Transverse colon (tissue), 4 donors: ENCODE results near the gene DDX49. TPM values are rescaled to one million over a fixed set of nuclear protein-coding genes. Genes with fewer than 3 reads are reported as not detected.
"Not testable (repeated sequence)": the region's sequence is repeated elsewhere in the genome, so short reads cannot be mapped to it uniquely, and the experiment has no call there.

Experiments used
- DNase-seq: peaks from one replicate; pipeline ENCODE4 v3.0.0-alpha.2; 2019
- H3K27ac ChIP-seq, 4 donors: fragments of 200-600 bp; sonication (generic); 2 replicates each; pipeline ENCODE4 v1.5.1; 2016 to 2018; ENCODE audit warnings: inconsistent platforms in 4 of 4
- H3K27me3 ChIP-seq: fragments of 200-600 bp; sonication (generic); 2 replicates; pipeline ENCODE4 v1.5.1; 2017; ENCODE audit warnings: inconsistent platforms
- H3K36me3 ChIP-seq, 4 donors: fragments of 200-600 bp; sonication (generic); 2 replicates each; pipeline ENCODE4 v1.5.1; 2017 to 2019; ENCODE audit warnings: inconsistent platforms in 4 of 4
- H3K4me1 ChIP-seq, 4 donors: fragments of 200-600 bp; sonication (generic); 2 replicates each; pipeline ENCODE4 v1.5.1; 2017 to 2020; ENCODE audit warnings: inconsistent platforms in 4 of 4
- H3K4me3 ChIP-seq, 4 donors: fragments of 200-600 bp; sonication (generic); 1 replicate in 1 of 4; 2 replicates in 3 of 4; pipeline versions ENCODE4 v1.5.1 to v1.6.1; 2017 to 2019; ENCODE audit warnings: inconsistent platforms in 4 of 4
- H3K9me3 ChIP-seq, 2 donors: fragments of 200-600 bp; sonication (generic); 2 replicates each; pipeline ENCODE4 v1.5.1; 2017 to 2019; ENCODE audit warnings: inconsistent platforms in 2 of 2
- EP300 ChIP-seq: sonication (generic); formaldehyde crosslinking; IDR thresholded peaks from one replicate; pipeline ENCODE4 v1.6.1; 2017; ENCODE audit warnings: antibody characterized with exemption, low read depth
- POLR2A ChIP-seq: fragments of 450-650 bp; IDR thresholded peaks from one replicate; pipeline ENCODE4 v1.6.1; 2016; ENCODE audit warnings: antibody characterized with exemption, mild to moderate bottlenecking, moderate library complexity
- POLR2AphosphoS5 ChIP-seq, 3 donors: sonication (generic); formaldehyde crosslinking; IDR thresholded peaks; one replicate each; pipeline ENCODE4 v1.6.1; 2016; ENCODE audit warnings: antibody characterized with exemption in 3 of 3
- WGBS, 2 donors: methylation state at CpG; one replicate each; pipeline ENCODE4 v1.1.5; 2018; ENCODE audit warnings: low coverage in 1 of 2; 5-methylcytosine and 5-hydroxymethylcytosine counted together
- in situ Hi-C, 4 donors: fragments of 200-750 bp; cut with MboI; loops; one replicate each; pipeline versions ENCODE4 v1.15.0 to v1.15.1; 2017; ENCODE audit warnings: low sequenced_read_pairs in 3 of 4, low pct_ligation_motif_present in 1 of 4, low pct_unique_long_range_greater_than_20kb in 1 of 4
- intact Hi-C: fragments of 100-400 bp; cut with DNase I; formaldehyde crosslinking; loops from one replicate; pipeline ENCODE4 v1.15.1; 2023; ENCODE audit warnings: low total_unique reads
- total RNA-seq, 4 donors: library from RNA; depleted of rRNA; stranded (reverse); fragments of >200 nt; gene quantifications; one replicate each; pipeline ENCODE4 v1.1.0, GENCODE V29; 2016
- TF ChIP-seq, protein P1 (sequence below), 5 experiments: fragments of 200-600 bp in 3 of 5; fragments of 450-650 bp in 2 of 5; sonication (generic) in 3 of 5; IDR thresholded peaks; 1 replicate in 2 of 5; 2 replicates in 3 of 5; pipeline ENCODE4 v1.5.1; 2016 to 2017; ENCODE audit warnings: antibody characterized with exemption in 5 of 5, inconsistent platforms in 3 of 5, mild to moderate bottlenecking in 2 of 5, moderate library complexity in 1 of 5

DDX49 gene
- total RNA-seq, 4 donors from 2014 or later: 42.1 to 90.8 (median 50.4) TPM

DNA sequence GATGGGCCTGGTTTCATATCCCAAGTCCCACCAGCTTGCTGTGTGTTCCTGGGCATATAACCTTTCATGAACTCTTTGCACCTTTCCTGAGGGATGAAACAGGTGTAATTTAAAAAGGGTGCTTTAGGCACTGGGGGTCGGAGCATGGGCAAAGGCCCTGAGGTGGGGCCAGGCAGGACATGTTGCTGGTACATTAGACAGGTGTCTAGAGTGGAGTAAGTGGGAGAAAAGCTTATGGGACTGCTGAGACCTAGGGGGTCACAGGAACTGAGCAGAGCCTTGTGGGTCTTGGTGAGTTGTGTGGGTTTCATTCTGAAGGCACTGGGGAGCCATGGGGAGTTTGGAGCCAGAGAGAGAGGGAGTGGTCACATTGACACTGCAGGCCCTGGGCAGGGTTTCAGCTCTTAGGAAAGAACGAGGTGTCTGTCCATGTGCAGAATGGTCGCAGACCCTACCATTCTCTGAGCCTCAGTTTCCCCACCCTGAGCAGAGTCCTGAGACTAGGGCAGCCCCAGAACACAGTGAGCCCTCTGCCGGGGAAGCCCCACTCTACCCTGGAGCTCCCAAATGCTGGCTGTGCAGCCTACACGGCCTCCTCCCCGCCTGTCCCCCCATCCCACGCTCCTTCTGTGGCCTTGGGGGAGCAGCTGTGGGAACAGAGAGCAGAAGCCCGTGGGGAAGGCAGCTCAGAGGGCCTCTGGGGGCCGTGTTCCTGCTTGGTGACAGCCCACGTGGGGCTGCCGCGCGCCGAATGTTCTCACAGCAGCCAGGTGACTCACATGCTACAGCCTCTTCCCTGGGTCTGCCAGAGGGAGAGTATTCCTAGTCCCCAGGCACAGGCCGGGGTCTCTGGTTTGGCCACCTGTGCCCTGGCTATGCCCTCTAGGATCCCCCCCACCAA, 28.8 kb downstream of the DDX49 start:
- no peak overlapping the region for H3K4me3 ChIP-seq
- no peak for DNase-seq
- H3K27ac ChIP-seq: no peak overlapping the region
- intact Hi-C loops: no loop called here
- H3K27me3 ChIP-seq: no peaks in the 10 kb centered on the region
- H3K36me3 ChIP-seq: no peaks in the 10 kb centered on the region
- no peaks in the 10 kb centered on the region for H3K4me1 ChIP-seq
- in situ Hi-C loops: no loop called here
- H3K9me3 ChIP-seq: no peaks in the 10 kb centered on the region
- WGBS, 2 donors: 82% methylated on average over 11 of the region's 15 CpGs; no CpG with 5 or more reads in 1 of the 2 donors
- TF ChIP-seq POLR2AphosphoS5 (IDR thresholded peaks at IDR 0.05) (no peak), POLR2A (no peak), EP300 (no peak)
- TF ChIP-seq, protein P1, sequence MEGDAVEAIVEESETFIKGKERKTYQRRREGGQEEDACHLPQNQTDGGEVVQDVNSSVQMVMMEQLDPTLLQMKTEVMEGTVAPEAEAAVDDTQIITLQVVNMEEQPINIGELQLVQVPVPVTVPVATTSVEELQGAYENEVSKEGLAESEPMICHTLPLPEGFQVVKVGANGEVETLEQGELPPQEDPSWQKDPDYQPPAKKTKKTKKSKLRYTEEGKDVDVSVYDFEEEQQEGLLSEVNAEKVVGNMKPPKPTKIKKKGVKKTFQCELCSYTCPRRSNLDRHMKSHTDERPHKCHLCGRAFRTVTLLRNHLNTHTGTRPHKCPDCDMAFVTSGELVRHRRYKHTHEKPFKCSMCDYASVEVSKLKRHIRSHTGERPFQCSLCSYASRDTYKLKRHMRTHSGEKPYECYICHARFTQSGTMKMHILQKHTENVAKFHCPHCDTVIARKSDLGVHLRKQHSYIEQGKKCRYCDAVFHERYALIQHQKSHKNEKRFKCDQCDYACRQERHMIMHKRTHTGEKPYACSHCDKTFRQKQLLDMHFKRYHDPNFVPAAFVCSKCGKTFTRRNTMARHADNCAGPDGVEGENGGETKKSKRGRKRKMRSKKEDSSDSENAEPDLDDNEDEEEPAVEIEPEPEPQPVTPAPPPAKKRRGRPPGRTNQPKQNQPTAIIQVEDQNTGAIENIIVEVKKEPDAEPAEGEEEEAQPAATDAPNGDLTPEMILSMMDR (IDR thresholded peaks at IDR 0.05): no peak

DNA sequence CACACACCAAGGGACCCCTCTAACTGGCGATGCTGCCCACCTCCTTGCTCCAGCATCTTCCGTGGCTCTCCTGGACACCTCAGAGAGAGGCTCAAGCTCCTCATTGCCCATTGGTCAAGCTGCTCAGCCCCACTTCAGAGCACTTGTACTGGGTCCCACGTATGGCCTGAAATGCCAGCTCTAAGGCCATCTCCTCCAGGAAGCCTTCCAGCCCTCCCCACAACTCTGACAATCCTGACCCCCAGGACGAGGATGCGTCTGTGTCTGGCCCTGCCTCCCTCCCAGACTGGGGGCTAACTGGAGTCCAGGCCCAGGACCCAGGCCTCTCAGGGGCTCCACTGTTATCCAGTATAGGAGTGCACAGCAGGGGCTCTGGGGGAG, 29.5 kb downstream of the DDX49 start:
- DNase-seq: no peak
- Histone ChIP-seq H3K27ac (no peak overlapping the region), H3K9me3 (no peaks in the 10 kb centered on the region), H3K4me1 (no peaks in the 10 kb centered on the region), H3K36me3 (no peaks in the 10 kb centered on the region), H3K4me3 (no peak overlapping the region), H3K27me3 (no peaks in the 10 kb centered on the region)
- in situ Hi-C loops (no loop called here), intact Hi-C loops (no loop called here)
- WGBS, 2 donors: 80% methylated on average over 5 of the region's 5 CpGs; no CpG with 5 or more reads in 1 of the 2 donors
- no peak for TF ChIP-seq POLR2AphosphoS5 (IDR thresholded peaks at IDR 0.05)
- TF ChIP-seq, protein P1 (IDR thresholded peaks at IDR 0.05): no peak
- no peak for TF ChIP-seq EP300
- no peak for TF ChIP-seq POLR2A

DNA sequence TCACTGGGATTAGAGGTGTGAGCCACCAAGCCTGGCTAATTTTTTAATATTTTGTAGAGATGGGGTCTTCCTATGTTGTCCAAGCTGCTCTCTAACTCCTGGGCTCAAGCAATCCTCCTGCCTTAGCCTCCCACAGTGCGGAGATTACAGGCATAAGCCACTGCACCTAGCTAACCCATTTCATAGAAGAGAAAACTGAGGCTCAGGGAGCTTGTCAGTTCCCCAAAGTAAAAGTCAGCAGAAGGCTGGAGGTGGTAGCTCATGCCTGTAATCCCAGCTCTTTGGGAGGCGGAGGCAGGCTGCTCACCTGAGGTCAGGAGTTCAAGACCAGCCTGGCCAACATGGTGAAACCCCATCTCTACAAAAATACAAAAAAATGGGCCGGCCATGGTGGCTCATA, 30.3 kb downstream of the DDX49 start:
- TF ChIP-seq POLR2AphosphoS5 (IDR thresholded peaks at IDR 0.05) (no peak), EP300 (no peak), POLR2A (no peak)
- TF ChIP-seq, protein P1 (IDR thresholded peaks at IDR 0.05): no peak
- intact Hi-C loops: no loop called here
- Histone ChIP-seq H3K4me3 (no peak overlapping the region), H3K27ac (no peak overlapping the region), H3K36me3 (no peaks in the 10 kb centered on the region), H3K27me3 (no peaks in the 10 kb centered on the region), H3K9me3 (no peaks in the 10 kb centered on the region), H3K4me1 (no peaks in the 10 kb centered on the region)
- no peak for DNase-seq
- in situ Hi-C loops: no loop called here
- WGBS, 2 donors: 87 to 100% methylated on average over 1 to 3 of the region's 3 CpGs

DNA sequence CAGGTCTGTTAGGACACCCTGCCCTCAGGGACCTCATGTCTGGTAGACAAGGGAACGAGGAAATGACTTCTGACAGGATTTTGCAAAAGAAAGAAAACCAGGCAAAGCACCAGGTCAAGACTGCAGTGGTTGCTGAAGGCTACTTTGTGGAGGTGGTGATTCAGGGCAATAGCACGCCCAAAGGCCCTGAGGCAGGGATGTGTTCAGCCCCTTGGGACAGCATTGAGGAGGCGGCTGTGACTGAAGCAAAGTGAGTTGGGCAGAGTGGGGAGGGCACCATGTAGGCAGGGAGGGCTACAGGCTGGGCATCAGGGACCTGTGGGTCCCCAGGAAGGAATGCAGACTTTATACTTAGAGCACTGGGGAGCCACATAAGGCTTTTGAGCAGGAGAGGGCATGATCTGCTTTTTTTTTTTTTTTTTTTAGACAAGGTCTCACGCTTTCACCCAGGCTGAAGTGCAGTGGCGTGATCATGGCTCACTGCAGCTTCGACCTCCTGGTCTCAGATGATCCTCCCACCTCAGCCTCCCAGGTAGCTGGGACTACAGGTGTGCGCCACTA, 32.3 kb downstream of the DDX49 start:
- DNase-seq: no peak
- 89 to 93% methylated on average over 2 to 7 of the region's 7 CpGs for WGBS, 2 donors
- Histone ChIP-seq H3K9me3 (no peaks in the 10 kb centered on the region), H3K4me3 (no peak overlapping the region), H3K36me3 (no peaks in the 10 kb centered on the region), H3K27ac (no peak overlapping the region), H3K4me1 (no peaks in the 10 kb centered on the region), H3K27me3 (no peaks in the 10 kb centered on the region)
- intact Hi-C loops (no loop called here), in situ Hi-C loops (no loop called here)
- TF ChIP-seq EP300: no peak
- no peak for TF ChIP-seq POLR2AphosphoS5 (IDR thresholded peaks at IDR 0.05)
- TF ChIP-seq POLR2A: no peak
- TF ChIP-seq, protein P1 (IDR thresholded peaks at IDR 0.05): no peak

DNA sequence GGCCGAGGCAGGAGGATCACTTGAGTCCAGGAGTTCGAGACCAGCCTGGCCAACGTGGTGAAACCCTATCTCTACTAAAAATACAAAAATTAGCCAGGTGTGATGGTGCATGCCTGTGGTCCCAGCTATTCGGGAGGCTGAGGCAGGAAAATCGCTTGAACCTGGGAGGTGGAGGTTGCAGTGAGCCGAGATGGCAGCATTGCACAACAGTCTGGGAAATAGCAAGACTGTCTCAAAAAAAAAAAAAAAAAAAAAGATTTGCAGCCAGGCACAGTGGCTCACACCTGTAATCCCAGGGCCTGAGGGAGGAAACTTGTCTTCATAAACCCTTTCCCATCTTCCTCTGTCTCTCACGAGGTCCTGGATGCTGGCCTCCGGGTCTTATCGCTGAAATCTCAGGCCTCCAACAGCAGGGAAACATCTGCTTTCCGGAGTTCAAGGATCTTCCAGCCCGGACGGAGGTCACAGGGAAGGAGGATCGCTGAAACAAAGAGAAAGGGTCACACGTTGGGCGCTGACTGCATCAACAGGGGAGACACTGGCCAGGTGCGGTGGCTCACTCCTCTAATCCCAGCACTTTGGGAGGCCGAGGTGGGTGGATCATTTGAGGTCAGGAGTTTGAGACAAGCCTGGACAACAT, 33.0 kb downstream of the DDX49 start:
- intact Hi-C loops, H3K4me1 ChIP-seq, H3K4me3 ChIP-seq, H3K36me3 ChIP-seq, H3K27ac ChIP-seq, H3K9me3 ChIP-seq, in situ Hi-C loops, H3K27me3 ChIP-seq, DNase-seq: not testable (repeated sequence)
- 68 to 73% methylated on average over 3 to 17 of the region's 17 CpGs for WGBS, 2 donors
